HCT116 (cell line): ENCODE data around the gene NEK6. TPM values are rescaled to one million over a fixed set of nuclear protein-coding genes. Genes with fewer than 3 reads are reported as not detected.

Experiments
- CEBPB ChIP-seq: IDR thresholded peaks from 2 replicates; pipeline ENCODE4 v1.6.1; 2012; ENCODE audit warnings: low read depth
- EZH2 ChIP-seq: fragments of 200-600 bp; sonication (generic); IDR thresholded peaks from 2 replicates; pipeline ENCODE4 v1.6.1; 2017; ENCODE audit warnings: antibody characterized with exemption, mixed run types
- EZH2phosphoT487 ChIP-seq: fragments of 200-600 bp; IDR thresholded peaks from 2 replicates; pipeline ENCODE4 v1.6.1; 2018; ENCODE audit warnings: antibody characterized with exemption, borderline replicate concordance
- MAX ChIP-seq: IDR thresholded peaks from 2 replicates; pipeline ENCODE4 v1.6.1; 2012
- POLR2A ChIP-seq: IDR thresholded peaks from 2 replicates; pipeline ENCODE4 v1.7.0; 2011; ENCODE audit warnings: borderline replicate concordance; ENCODE audit not compliant: insufficient read depth, insufficient read length; ENCODE audit errors: extremely low read depth
- REST ChIP-seq: IDR thresholded peaks from 2 replicates; pipeline ENCODE4 v1.6.1; 2012; ENCODE audit warnings: low read depth
- SP1 ChIP-seq: IDR thresholded peaks from 2 replicates; pipeline ENCODE4 v1.6.1; 2012; ENCODE audit warnings: low read depth
- ZBTB33 ChIP-seq: IDR thresholded peaks from 2 replicates; pipeline ENCODE4 v1.6.1; 2011; ENCODE audit warnings: mild to moderate bottlenecking, low read length, moderate library complexity; ENCODE audit not compliant: insufficient replicate concordance; ENCODE audit errors: extremely low read depth
- ZFX ChIP-seq: fragments of 450-650 bp; IDR thresholded peaks from 2 replicates; pipeline ENCODE4 v1.6.1; 2017
- total RNA-seq: library from RNA; stranded (reverse); gene quantifications from one replicate; pipeline ENCODE4 v1.2.1, GENCODE V29; 2021; ENCODE audit not compliant: unreplicated experiment

Gene NEK6
- total RNA-seq, 1 experiment from 2014 or later = 40.8 TPM

GRCh38 chr9:124256517-124257069 is 1.2 kb upstream of the NEK6 start (continued):
- TF ChIP-seq REST (no peak), ZBTB33 (no peak), EZH2phosphoT487 (no peak), CEBPB (no peak), SP1 (no peak), ZFX (no peak), EZH2 (no peak), MAX (no peak), POLR2A (no peak)
